Measurements from ENCODE around the gene INPPL1.

Gene INPPL1

GRCh38 chr11:72241291-72241781 is 16.8 kb downstream of the INPPL1 start:
- ChIA-PET CTCF (interaction anchor here (0.7 to 6.8 kb wide), 6 partner anchors 112 to 264 kb away, joined by 3 to 44 read pairs (median 4); no protein-coding TSS in a partner anchor), POLR2A (interaction anchor here (0.6 to 1.4 kb wide), 4 partner anchors 8 to 190 kb away, joined by 3 to 6 read pairs (median 4); partner anchors contain the start of gene INPPL1)
- H3K4me3 ChIP-seq (ENCODE audit: low read depth, low read length): no peak overlapping the region
- no peak for DNase-seq (ENCODE audit: low read depth, low spot score)
- TF ChIP-seq, protein P1, sequence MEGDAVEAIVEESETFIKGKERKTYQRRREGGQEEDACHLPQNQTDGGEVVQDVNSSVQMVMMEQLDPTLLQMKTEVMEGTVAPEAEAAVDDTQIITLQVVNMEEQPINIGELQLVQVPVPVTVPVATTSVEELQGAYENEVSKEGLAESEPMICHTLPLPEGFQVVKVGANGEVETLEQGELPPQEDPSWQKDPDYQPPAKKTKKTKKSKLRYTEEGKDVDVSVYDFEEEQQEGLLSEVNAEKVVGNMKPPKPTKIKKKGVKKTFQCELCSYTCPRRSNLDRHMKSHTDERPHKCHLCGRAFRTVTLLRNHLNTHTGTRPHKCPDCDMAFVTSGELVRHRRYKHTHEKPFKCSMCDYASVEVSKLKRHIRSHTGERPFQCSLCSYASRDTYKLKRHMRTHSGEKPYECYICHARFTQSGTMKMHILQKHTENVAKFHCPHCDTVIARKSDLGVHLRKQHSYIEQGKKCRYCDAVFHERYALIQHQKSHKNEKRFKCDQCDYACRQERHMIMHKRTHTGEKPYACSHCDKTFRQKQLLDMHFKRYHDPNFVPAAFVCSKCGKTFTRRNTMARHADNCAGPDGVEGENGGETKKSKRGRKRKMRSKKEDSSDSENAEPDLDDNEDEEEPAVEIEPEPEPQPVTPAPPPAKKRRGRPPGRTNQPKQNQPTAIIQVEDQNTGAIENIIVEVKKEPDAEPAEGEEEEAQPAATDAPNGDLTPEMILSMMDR (IDR thresholded peaks at IDR 0.05; ENCODE audit: insufficient read depth, low read length, missing control alignments): no peak

DNA sequence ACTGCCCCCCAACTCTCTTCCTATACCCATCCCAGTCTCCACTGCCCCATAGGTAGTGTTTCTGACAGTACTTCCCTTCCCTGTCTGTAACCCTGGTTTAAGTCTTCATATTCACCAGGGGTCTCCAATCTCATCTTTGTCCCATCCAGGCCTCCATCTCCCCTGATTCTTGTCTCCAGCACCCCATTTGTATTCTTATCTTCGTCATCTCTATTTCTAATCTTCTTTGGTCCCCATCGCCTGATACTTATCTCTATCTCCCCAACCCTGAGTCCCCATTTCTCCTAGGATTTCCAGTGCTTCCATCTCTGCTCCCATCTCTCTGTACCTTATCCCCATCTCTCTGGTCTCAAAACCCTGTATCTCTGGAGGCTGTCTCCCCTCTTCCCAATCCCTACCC is 17.6 kb downstream of the INPPL1 start:
- DNase-seq (ENCODE audit: low read depth, low spot score): no peak
- H3K4me3 ChIP-seq (ENCODE audit: low read depth, low read length): no peak overlapping the region
- CTCF ChIA-PET: interaction anchor here (1.2 to 6.8 kb wide), 2 partner anchors 111 to 189 kb away, joined by 3 to 44 read pairs; no protein-coding TSS in a partner anchor
- TF ChIP-seq, protein P1 (IDR thresholded peaks at IDR 0.05; ENCODE audit: insufficient read depth, low read length, missing control alignments): no peak
- POLR2A ChIA-PET: no interaction called here

GRCh38 chr11:72243173-72244059 is 18.8 kb downstream of the INPPL1 start:
- ChIA-PET CTCF (interaction anchor here (1.2 to 6.8 kb wide), 2 partner anchors 109 to 188 kb away, joined by 3 to 44 read pairs; no protein-coding TSS in a partner anchor), POLR2A (no interaction called here)
- H3K4me3 ChIP-seq (ENCODE audit: low read depth, low read length): no peak overlapping the region

GRCh38 chr11:72244060-72244360 is 19.4 kb downstream of the INPPL1 start, which contains the start of gene PHOX2A:
TSS of gene PHOX2A (minus strand) at chr11:72244176. CDS start at chr11:72244004, 172 bp downstream.
- CTCF ChIA-PET: interaction anchor here (6.8 kb wide), 1 partner anchor 187 kb away, joined by 44 read pairs; no protein-coding TSS in a partner anchor
- DNase-seq (ENCODE audit: low read depth, low spot score): no peak
- H3K4me3 ChIP-seq (ENCODE audit: low read depth, low read length): 0 out of 2 replicates have a peak within 1 kb of the TSS, but pooled peaks have one; percentile 15
- TF ChIP-seq, protein P1 (IDR thresholded peaks at IDR 0.05; ENCODE audit: insufficient read depth, low read length, missing control alignments): no peak
- POLR2A ChIA-PET: no interaction called here

More at GRCh38 chr11:72243173-72244059, 18.8 kb downstream of the INPPL1 start:
- TF ChIP-seq, protein P1 (IDR thresholded peaks at IDR 0.05; ENCODE audit: insufficient read depth, low read length, missing control alignments): no peak
- DNase-seq (ENCODE audit: low read depth, low spot score): no peak

DNA sequence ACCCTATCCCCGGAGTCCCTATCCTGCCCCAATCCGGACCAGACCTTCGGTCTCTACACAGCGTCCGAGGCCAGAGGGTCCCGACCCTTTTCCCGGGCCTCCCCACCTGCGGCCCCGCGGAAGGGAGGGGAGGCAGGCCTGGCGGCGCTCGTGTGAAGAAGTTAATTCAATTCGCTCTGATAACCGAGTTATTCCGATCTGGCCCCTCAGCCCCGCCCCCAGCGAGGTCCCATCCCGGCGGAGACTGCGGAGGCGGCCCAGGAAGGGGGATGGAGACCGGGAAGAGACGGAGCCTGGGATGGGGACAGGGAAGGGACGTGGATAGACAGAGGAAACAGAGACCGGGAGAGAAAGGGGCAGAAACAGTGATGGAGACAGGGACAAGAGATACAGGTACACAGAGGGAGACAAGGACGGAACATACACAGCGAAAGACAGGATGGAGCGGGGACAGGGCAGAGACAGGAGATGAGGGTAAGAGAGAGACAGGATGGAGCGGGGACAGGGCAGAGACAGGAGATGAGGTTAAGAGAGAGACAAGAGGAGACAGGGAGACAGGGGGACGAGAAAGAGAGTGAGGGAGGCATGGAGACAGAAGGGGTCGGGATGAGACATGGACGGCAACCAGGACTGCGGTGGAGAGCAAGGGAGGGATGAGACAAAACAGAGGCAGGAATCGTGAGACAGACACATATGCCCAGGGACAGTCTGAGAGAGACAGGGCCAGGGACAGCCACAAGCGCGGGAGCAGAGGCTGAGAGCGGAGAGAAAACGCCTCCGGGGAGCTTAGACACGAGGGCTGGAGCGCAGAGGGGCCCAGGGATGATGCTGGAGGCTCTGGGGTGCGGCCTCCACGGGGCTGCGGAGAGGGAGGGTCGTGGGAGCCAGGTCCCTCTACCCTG is 20.0 kb downstream of the INPPL1 start:
- ChIA-PET CTCF (interaction anchor here (3.1 to 6.8 kb wide), 3 partner anchors 8 to 187 kb away, joined by 12 to 44 read pairs (median 15); no protein-coding TSS in a partner anchor), POLR2A (no interaction called here)
- DNase-seq (ENCODE audit: low read depth, low spot score): no peak
- TF ChIP-seq, protein P1 (IDR thresholded peaks at IDR 0.05; ENCODE audit: insufficient read depth, low read length, missing control alignments): no peak
- 0 out of 2 replicates have a peak overlapping the region, but pooled peaks have one; percentile 15 for H3K4me3 ChIP-seq (ENCODE audit: low read depth, low read length)
